HG02763 (cell line): Measurements from ENCODE around the gene SERINC2.

ENCODE experiments used
- ATAC-seq: cut with Tn5 transposase; IDR thresholded peaks from one replicate; pipeline ENCODE4 v1.9.1; 2021; ENCODE audit warnings: mild to moderate bottlenecking, moderate library complexity; ENCODE audit not compliant: unreplicated experiment

The SERINC2 gene

GRCh38 chr1:31412732-31413404 lies at the start of gene SERINC2:
SERINC2 (plus strand) TSS chr1:31413213; CDS start chr1:31413266, 53 bp downstream.
- ATAC-seq = no peak

- no peak for ATAC-seq
These were observed 48.3 kb upstream of the SERINC2 start for GRCh38 chr1:31364561-31365250.

GRCh38 chr1:31366796-31367195 lies 46.2 kb upstream of the SERINC2 start:
- no peak for ATAC-seq

- ATAC-seq = no peak
These were observed 44.4 kb upstream of the SERINC2 start for GRCh38 chr1:31368611-31369107.

GRCh38 chr1:31370021-31370420 lies 43.0 kb upstream of the SERINC2 start:
- ATAC-seq = no peak

GRCh38 chr1:31370565-31370964 lies 42.4 kb upstream of the SERINC2 start:
- no peak for ATAC-seq

GRCh38 chr1:31371121-31371959 lies 41.7 kb upstream of the SERINC2 start:
- no peak for ATAC-seq

- no peak for ATAC-seq
These were observed 41.0 kb upstream of the SERINC2 start for GRCh38 chr1:31372051-31372450.

GRCh38 chr1:31372751-31373055 lies 40.3 kb upstream of the SERINC2 start:
- ATAC-seq = no peak

- no peak for ATAC-seq
These were observed 39.7 kb upstream of the SERINC2 start, which contains the start of gene FABP3 for GRCh38 chr1:31373056-31373896. FABP3 (minus strand) TSS chr1:31373076; CDS start chr1:31373014, 62 bp downstream.

- ATAC-seq = no peak
These were observed 39.0 kb upstream of the SERINC2 start for GRCh38 chr1:31373897-31374486.

- ATAC-seq = no peak
These were observed 38.4 kb upstream of the SERINC2 start for GRCh38 chr1:31374511-31375196.

GRCh38 chr1:31376375-31377134 lies 36.5 kb upstream of the SERINC2 start:
- ATAC-seq = no peak

GRCh38 chr1:31377364-31377863 lies 35.6 kb upstream of the SERINC2 start:
- ATAC-seq = no peak

- no peak for ATAC-seq
These were observed 35.0 kb upstream of the SERINC2 start for GRCh38 chr1:31378001-31378400.

GRCh38 chr1:31380181-31380580 lies 32.8 kb upstream of the SERINC2 start:
- no peak for ATAC-seq

- ATAC-seq = no peak
These were observed 31.4 kb upstream of the SERINC2 start for GRCh38 chr1:31381394-31382294.
